NT2/D1 (cell line): ENCODE measurements around the gene RYR3.

Experiments
- SUZ12 ChIP-seq: IDR thresholded peaks from 2 replicates; pipeline ENCODE4 v1.6.1; 2011; ENCODE audit not compliant: insufficient read length, insufficient read depth; ENCODE audit errors: extremely low read depth
- YY1 ChIP-seq: IDR thresholded peaks from 2 replicates; pipeline ENCODE4 v1.6.1; 2011; ENCODE audit not compliant: insufficient read length, insufficient read depth
- ZNF274 ChIP-seq: IDR thresholded peaks from 2 replicates; pipeline ENCODE4 v1.6.1; 2011; ENCODE audit warnings: mild to moderate bottlenecking, low read depth, low read length

DNA sequence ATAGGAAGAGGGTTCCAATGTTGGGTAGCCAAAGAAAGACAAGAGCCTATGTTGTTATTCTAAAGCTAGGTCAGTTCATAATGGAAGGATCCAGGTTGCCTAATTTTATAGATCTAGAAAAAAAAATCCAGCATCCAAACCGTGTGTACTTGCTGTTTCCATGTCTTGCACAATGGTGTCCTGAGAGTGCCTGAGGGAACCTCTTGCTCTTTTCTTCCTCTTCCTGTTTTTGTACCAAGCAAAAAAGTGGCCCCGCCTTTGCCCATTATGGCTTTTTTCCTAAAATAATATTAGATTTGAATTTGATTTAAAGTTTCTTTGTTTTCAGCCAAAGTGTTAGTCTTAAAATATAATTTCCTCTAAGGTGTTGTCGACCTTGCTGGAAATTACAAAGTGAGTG lies 224.4 kb downstream of the RYR3 start:
- TF ChIP-seq ZNF274 (no peak), YY1 (no peak), SUZ12 (no peak)
